GM21825 (cell line): ENCODE data around the gene WIPF1.

Source experiments
- ATAC-seq: cut with Tn5 transposase; IDR thresholded peaks from one replicate; pipeline ENCODE4 v1.9.1; 2021; ENCODE audit warnings: mild to moderate bottlenecking, moderate library complexity; ENCODE audit not compliant: unreplicated experiment

Gene WIPF1

DNA sequence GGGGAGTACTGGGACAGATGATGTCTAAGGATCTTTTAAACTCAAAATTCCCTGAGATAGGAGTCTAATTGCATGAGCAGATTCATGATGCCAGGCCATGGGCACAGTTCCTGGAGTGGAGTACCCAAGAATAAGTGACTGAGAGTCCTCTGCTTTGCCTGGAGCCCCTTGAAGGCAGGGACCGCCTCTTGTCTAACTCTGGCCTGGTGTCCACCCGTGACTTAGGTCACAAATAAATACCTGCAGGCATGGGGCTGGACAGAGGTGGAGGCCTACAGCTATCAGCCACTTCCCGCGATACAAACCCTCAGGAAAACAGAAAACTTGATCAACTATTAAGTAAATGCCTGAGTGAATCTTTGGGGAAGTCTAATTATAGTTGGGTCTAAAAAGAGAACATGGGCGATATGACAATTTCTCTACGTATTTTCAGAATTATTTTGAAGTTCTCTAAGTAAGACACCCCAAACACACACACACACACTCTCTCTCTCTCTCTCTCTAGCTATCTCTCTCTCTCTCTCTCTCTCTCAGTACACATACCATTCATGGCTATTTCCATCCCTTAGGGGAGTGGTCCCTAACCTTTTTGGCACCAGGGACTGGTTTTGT, 1.8 kb upstream of the WIPF1 start:
- ATAC-seq, result no peak

DNA sequence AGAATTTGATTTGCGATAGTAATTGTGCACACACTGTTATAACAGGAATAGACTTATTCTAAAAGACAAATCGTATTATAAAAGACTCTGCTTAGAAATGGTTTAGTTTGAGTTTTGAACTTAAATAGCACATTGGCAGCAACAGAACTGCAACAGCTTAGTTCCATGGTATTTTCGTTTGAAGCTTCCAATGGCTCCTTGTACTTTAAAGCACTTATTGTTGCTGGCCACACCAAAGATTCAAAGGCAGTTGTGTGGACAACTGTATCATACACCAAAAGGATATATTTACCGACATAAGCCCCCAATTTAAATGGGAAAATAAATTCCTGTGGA, 627 bp downstream of the WIPF1 start:
- no peak for ATAC-seq

DNA sequence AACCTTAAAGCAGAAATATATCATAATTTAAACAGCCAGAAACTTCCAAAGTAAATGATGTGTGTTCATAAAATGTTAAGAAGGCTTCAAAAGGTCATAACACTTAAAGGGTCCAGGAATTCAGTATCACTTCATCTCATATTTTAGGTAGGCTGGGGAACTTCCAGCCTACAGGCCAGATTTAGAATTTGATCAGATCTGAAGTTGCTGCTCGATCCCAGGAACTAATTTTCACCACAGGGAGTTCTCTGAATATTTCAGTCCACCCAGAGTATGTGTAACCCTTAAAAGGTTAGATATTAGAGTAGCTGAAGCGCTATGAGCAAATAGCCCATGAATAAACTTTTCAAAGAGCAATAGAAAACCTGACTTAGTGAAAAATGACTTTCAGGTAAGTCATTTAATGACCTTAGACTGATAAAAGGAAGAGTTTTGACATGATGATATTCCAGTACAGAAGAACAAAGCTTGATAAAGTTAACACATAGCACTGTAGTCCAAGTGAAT, 1.7 kb downstream of the WIPF1 start:
- ATAC-seq, result no peak

DNA sequence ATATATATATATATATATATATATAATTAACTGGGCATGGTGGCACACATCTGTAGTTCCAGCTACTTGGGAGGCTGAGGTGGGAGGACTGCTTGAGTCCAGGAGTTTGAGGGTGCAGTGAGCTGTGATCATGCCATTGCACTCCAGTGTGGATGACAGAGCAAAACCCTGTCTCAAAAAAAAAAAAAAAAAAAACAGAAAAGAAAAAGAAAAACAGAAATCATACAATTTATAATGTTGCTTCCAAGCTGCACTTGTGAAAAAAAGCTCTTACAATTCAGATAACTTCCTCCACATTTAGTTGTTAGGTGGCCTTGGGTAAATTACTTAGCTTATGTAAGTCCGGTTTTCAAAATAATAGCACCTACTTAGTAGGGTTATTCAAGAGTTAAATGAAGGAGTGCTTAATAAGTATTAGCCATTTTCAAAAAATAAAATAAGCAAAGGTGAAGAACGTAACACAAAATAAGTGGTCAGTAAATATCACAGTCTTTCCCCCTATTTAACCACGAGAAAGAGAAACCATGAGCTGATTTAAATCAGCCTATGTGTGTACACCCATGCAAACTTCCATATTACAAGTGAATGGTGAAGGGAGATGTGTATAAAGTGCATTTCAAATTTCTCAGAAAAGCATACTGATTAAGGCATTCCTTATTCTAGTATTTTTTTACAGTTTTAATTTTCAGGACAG, 2.3 kb downstream of the WIPF1 start:
- no peak for ATAC-seq

DNA sequence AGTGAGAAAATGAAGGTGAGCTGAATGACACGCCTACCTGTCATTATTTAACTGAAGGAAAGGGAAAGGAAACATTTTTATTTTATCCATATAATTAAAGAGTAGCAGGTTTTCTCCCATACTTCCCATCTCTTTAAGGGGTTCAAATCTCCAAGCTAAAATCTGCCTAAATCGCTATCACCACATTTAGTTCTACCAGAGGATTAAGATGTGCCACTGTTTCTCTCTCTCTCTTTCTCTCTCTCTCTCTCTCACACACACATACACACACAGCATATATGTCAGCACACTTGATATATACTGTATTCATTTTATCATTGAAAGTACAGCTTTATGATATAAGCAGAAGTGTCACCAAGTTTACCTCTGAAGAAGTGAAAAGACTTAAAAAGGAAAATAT, 3.1 kb downstream of the WIPF1 start:
- no peak for ATAC-seq

DNA sequence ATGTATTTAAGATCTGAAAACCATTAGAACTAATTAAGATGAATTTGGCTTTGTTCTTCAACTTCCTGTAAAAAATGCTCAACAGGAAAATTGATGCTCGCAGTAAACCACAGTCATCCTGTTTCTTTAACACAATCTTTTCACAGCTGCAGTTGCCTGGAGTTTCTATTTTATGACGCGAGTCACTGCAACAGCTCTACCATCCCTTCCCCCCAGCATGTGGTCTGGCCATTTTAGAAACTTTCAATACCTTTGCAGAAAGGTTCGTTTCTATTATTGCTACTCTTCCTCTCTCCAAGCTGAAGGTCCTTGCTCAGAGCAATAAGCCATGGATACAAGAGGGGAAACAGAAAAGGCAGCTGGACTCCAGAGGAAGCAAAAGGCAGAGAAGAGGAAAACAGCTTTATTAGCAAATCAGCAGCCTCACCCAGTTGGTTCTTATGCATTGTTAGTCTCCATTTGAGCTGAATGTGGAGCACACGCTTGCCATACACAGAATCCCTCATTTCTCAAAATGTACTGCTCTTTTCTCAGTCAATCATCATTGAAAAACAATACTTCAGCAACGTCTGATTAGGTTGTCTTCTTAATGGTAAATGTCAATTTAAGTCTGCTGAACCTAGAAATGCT, 3.9 kb downstream of the WIPF1 start:
- ATAC-seq, result peak; percentile 63

DNA sequence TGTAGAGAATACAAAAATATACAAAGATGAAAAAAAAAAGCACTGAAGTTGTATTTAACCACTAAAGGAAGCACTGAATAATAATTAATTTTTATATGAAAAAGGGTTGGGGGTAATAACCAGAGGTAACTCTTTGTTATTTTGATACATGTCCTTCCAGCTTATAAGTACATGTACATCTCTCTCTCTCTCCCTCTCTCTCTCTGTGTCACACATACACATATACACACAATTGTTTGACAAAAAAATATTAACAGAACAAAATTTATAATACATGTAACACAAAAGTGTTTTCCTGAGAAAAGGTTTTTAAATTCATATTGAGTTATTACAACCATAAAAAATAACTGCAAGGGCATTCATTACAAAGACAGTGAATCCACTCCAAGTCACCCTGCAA, 4.6 kb downstream of the WIPF1 start:
- ATAC-seq, result no peak

DNA sequence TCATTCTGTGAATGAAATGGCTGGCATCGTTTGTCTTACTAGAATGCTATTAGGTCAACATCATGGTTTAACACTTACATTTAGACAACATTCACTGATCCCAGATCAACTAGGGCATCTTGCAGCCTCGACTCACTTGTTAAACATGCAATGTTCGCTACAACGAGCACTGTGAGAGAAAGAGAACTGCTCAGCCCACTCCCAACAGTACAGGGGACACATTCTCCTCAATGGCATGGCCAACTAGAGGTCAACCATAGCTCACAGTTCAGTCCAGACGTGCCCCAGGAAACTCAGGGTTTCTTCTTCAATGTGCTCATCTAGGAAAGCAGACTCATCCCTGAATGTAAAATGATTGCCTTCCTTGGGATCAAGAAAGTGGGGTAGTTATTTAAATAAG, 5.9 kb downstream of the WIPF1 start:
- no peak for ATAC-seq

DNA sequence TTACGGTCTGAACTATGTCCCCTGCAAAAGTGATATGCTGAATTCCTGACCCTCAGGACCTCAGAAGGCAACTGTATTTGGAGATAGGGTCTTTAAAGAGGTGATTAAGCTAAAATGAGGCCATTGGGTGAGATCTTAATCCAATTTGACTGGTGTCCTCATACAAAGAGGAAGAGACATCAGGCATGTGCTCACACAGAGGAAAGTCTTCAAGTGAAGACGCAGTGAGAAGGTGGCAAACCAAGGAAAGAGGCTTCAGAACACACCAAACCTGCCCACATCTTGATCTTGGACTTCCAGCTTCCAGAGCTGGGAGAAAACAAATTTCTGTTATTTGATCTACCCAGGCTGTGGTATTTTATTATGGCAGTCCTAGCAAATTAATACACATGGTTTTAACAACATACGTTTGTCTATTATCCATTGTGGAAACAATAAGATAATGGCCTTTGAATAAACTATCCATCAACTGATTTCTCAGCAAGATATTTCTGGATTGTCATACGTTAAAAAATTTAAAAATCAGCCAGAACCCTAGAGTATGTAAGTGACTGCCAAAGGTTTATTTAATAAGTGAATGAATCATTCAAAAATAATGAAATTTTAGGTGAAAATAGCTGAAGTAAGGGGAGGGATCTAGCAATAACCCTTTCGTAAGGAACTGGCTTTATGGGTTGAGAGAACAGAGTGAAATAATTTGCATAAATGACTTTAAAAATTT, 6.5 kb downstream of the WIPF1 start:
- no peak for ATAC-seq

DNA sequence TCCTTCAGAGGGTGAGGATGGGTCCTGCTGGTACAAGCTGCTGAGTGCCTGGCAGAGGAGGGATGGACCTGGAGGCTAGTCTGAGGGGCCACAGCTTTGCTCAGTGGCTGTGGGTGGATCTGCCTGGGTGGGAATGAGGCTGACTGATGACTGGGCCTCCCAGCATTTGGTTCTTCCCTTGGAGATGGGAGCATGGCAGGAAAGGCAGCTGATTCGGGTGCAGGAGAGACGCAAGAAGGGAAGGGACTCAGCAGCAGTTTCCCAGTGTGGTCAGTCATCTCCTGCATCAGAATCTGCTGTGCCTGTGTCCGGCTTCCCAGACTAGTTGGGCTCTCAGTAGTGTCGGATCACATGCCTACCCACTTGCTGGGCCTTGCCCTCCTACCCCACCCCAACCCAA, 7.3 kb downstream of the WIPF1 start:
- ATAC-seq, result no peak

DNA sequence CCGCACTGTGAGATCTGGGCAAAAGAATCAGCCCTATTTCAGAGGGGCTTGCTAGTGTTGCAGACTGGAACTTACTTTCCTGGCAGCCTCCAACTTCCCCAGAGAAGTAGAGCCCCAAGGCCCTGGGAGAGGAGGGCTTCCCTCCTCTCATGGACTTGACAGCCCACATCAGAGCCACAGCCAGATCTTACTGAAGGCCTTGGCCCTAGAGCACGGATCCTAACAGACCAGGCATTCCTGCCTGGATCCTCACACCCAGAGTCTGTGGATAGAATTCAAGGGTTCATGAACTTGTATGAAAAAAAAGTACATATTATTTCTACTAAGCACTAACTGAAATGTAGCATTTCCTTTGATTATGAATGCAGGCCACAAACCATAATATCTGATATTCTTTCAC, 8.3 kb downstream of the WIPF1 start:
- no peak for ATAC-seq

DNA sequence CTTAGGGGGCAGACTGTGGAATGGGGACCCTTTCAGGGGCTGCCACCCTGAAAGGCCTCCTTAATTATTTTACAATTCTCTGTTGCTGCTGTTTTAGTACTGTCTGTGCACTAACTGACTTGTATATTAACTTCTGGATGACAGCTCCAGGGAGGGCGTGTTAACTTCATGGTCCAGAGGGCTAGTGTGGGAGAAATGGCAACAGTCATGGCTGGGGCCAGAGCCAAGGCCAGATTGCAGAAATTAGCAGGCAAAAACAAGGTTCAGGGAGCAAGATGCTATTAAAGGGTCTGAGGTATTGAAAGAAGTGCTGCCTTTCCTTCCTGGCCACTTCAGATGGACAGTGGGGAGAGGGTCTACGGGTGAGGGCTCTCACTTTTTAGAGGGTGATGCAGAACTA, 9.1 kb downstream of the WIPF1 start:
- no peak for ATAC-seq

DNA sequence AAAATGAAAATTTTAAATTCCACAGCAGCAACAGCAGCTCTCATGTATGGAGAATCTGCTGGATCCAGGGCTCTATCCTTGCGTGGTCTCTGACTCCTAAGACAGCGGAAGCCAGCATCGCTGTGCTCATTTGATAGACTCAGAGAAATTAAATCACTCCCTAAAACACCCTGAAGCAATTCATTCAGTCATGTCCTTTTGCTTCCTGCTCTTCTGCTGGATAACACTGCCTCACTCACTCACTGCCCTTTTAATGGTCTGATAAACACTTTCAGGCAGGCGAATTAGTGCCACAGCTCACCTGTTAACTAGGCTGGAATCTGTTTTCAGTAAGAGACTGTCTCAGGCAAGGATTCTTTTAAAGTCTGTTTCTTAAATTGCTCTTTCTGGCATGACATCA, 10.0 kb downstream of the WIPF1 start:
- no peak for ATAC-seq

DNA sequence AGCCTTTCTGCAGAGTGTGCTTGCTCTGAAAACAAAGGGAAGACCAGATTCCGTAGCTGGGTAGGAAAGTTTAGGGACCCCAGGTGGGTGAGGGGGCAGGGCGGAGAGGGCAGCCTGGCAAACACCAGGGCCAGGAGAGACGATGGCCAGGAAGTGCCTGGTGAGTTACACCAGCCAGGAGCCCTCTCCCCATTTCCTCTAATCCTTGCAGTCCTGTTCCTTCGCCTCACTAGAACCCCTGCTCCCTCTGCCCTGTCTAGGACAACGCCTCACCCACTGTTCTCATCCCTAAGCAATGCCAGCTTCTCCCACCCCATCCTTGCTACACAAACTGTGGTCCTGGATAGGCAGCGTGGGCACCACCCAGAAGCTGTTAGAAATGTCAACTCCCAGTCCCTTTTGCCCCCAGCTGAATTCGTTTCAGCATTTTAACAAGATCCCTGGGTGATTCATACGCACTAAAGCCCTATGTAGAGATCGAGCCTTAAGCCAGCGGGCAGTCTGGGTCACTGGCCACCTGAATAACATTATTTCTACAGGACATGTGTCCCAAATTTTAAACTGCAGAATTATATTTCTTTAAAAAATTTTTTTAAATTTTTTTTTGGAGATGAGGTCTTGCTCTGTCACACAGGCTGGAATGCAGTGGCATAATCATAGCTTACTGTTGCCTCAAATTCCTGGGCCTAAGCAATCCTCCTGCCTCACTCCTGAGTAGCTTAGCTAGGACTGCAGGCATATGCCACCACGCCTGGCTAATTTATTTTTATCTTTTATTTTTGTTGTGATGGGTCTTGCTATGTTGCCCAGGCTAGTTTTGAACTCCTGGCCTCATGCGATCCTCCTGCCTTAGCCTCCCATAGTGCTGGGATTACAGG, 10.9 kb downstream of the WIPF1 start:
- no peak for ATAC-seq

DNA sequence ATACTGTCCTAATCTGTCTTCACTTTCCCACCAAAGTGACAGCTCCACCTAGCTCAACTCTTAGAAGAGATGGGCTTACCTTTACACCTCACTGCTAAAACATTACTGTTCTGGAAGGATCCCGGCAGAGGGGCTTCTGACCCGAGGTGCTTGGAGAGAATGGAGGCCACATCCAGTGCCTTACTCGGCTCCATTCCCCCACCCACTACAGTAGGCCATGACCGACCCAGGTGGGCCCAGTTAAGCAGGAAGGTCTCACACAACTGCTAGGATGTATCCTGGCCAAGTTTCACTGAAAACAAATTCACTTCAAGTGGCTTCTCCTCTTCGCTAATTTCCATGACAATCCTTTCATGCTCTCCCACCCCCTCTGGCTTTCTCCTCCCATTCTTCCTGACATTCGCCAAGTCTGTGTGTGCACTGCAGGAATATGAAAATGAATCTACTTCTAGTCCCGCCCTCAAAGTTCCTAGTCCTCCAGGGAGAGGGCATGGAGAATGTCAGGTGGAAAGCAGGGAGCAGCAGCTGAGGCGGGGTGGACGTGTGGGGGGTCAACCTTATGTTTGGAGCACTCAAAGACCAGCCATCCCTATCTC, 11.8 kb downstream of the WIPF1 start:
- ATAC-seq, result no peak

DNA sequence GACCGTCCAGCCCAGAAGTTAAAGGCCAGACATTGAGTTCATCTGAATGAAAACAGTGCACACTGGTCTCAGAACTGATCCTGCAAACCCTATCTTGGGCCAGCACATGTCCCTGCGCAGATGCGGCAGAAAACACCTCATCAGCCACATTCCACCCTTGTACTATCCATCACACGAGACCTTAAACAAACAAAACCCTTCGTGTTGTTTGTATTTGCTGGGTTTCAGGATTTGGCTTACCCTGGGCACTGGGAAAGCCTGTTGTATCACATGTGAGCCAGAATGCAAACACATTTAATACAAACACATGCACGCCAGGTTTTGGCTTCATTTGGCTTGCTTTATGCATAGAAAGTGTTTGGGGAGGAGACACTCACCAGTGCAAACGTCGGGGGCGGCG, 12.5 kb downstream of the WIPF1 start:
- ATAC-seq, result no peak

DNA sequence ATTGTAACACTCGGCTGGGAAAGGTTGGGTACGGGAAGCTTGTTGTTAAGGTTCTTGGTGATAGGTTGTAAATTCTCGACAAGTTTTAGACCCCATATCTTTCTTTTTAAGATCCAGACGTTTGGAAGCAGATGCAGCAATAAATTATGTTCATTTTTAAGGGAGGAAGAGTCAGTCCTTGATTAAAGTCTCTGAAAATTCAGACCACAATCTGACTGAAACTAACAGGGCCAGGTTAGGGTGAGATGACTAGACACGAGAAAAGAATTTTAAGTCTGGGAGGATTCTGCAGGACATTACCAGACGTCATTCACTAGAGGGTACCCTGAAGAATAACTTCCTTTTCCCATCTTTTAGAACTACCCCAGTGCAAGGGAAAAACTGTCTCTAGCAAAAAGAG, 16.1 kb downstream of the WIPF1 start:
- no peak for ATAC-seq

DNA sequence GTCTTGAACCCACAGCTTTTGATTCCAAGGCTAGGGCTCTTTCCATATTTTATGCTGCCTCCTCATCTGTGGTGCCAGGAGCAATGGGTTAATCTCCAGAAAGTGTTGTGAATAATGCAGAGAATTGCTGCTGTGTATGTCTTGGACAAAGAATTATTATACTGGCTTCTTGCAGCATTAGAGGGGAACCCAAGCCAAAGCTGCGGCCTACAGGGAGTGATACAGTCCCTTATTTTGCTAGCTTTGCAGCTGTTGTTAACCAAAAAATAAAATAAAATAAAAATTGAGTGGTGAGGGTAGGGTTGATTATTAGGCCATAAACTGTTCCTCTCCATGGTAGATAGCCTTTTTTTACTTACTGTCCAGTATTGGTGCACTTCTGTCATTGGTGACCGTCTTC, 16.7 kb downstream of the WIPF1 start:
- no peak for ATAC-seq

DNA sequence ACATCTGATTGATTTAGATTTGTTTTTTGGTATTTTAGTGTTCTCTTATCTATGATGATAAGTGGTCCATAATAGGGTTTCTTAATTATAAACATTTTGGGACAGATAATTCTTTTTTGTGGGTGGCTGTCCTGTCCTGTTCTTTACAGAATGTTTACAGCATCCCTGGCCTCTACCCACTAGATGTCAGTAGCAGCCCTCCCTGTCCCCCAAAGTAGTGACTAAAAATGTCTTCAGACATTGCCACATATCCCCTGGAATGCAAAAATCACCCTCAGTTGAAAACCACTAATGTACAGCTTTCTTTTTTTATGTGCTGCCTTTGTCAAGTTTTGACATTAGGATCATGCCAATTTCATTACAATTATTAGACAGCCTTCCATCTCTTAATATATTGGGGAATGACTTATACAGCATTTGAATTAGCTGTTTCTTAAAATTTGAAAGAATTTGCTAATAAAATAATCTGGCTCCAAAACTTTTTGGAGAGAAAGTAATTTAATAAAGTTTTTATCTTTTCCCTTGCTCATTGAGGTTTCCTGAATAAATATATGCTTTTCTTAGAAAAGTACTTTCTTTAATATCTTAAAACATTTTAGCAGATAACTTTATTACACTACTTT, 19.5 kb downstream of the WIPF1 start:
- ATAC-seq, result no peak

DNA sequence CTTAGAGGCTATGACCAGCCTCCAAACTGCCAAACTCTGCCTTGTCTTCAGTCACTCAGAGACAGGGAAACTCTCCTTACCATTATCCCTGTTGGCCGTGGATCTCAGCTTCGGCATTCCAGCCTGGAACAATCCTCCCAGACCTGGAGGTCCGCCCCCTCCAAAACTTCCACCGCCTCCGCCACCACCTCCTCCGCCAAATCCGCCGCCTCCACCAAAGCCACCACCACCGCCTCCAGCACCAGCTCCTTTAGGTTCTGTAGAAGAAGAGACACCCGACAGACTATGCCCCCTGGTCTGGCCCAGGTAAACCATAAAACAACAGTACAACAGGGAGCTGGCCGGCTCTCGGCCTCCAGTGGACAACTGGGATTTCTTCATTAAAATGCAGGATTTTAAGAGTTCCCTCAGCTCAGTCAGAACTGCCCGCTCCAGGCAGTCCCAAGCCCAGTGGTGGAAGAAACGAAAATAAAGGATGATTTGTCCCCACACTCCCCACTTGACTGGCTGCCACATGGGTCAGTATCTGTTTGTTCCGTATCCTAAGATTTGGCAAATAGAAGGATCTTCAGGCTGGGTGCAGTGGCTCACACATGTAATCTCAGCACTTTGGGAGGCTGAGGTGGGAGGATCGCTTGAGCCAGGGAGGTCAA, 22.4 kb downstream of the WIPF1 start:
- no peak for ATAC-seq
